Upper lobe of left lung (tissue), 6 donors: Measurements from ENCODE around the gene SPDYC. TPM values are rescaled to one million over a fixed set of nuclear protein-coding genes. Genes with fewer than 3 reads are reported as not detected.

Experiments
- ATAC-seq, 2 donors: fragments of 200-7000 bp; cut with Tn5 transposase; one replicate each; pipeline ENCODE4 v1.9.1; 2022; ENCODE audit warnings: mild to moderate bottlenecking in 2 of 2, moderate library complexity in 2 of 2; ENCODE audit not compliant: low FRiP score in 2 of 2
- DNase-seq, 2 donors: peaks; one replicate each; pipeline ENCODE4 v3.0.0-alpha.2; 2019 to 2020
- H3K27ac ChIP-seq, 4 donors: fragments of 200-600 bp; sonication (generic); one replicate each; pipeline ENCODE4 v1.5.1; 2016 to 2019
- H3K27me3 ChIP-seq, 4 donors: fragments of 200-600 bp; sonication (generic); one replicate each; pipeline ENCODE4 v1.5.1; 2017 to 2019
- H3K36me3 ChIP-seq, 4 donors: fragments of 200-600 bp; sonication (generic); one replicate each; pipeline ENCODE4 v1.5.1; 2016 to 2019
- H3K4me1 ChIP-seq, 4 donors: fragments of 200-600 bp; sonication (generic); one replicate each; pipeline ENCODE4 v1.5.1; 2018 to 2019
- H3K4me3 ChIP-seq, 4 donors: fragments of 200-600 bp; sonication (generic); one replicate each; pipeline ENCODE4 v1.5.1; 2017 to 2019; ENCODE audit warnings: mild to moderate bottlenecking in 2 of 4, moderate library complexity in 1 of 4
- H3K9me3 ChIP-seq, 4 donors: fragments of 200-600 bp; sonication (generic); one replicate each; pipeline ENCODE4 v1.5.1; 2018 to 2019
- EP300 ChIP-seq, 4 donors: sonication (generic); formaldehyde crosslinking; IDR thresholded peaks; one replicate each; pipeline ENCODE4 v1.5.1; 2017; ENCODE audit warnings: antibody characterized with exemption in 4 of 4, control low read depth in 2 of 4
- POLR2A ChIP-seq, 4 donors: fragments of 450-650 bp; IDR thresholded peaks; one replicate each; pipeline ENCODE4 v1.5.1; 2016 to 2017; ENCODE audit warnings: antibody characterized with exemption in 4 of 4, mild to moderate bottlenecking in 2 of 4
- POLR2AphosphoS5 ChIP-seq, 2 donors: sonication (generic); formaldehyde crosslinking; IDR thresholded peaks; one replicate each; pipeline ENCODE4 v1.5.1; 2017; ENCODE audit warnings: antibody characterized with exemption in 2 of 2
- WGBS, 2 donors: methylation state at CpG; one replicate each; pipeline ENCODE4 v1.1.5; 2017 to 2018; 5-methylcytosine and 5-hydroxymethylcytosine counted together
- total RNA-seq, 6 donors: library from RNA; depleted of rRNA in 4 of 6; stranded (reverse); fragments of >200 nt in 4 of 6; gene quantifications; one replicate each; pipeline versions ENCODE4 v1.1.0 to v1.2.1, GENCODE V29; 2016 to 2021
- TF ChIP-seq, protein P1 (sequence below), 6 experiments: fragments of 450-650 bp in 4 of 6; fragments of 200-600 bp in 2 of 6; sonication (generic) in 2 of 6; IDR thresholded peaks; one replicate each; pipeline ENCODE4 v1.5.1; 2016 to 2019; ENCODE audit warnings: antibody characterized with exemption in 6 of 6
- donor health status: DM: no; HTN: no; CAD: no; lungs with moderate emphysema.
- donor health status: DM: no; HTN: yes; CAD: no; lungs with severe emphysema.

The SPDYC gene
- total RNA-seq, 6 donors from 2014 or later = not detected

DNA sequence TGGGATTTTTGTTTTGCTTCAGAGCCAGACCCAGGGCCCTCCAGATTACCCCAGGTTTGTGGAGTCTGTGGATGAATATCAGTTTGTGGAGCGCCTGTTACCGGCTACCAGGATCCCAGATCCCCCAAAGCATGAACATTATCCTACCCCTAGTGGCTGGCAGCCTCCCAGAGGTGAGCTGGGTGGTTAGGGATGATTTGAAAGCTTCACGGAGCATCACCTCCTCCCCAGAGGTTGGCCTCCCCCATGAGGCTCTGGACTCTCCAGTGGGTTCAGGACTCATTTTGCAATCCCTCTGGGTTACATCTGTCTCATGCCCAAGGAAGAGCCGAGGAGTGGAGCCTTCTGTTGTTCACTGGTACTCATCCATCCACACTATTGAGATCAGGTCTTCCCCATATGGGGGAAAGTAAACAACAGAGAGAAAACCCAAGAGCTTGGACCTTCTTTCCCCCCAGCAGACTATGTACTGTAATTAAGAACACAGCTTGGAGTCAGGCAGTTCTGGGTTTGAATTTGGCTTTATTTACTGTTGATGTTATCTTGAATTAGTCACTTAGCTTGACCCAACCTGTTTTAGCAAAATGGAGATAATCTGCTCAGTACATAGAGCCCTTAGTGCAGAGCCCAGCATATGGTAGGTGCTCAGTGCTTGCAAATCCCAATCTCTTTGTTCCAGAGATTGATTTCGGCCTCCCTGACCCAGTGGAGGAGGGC, 45.4 kb upstream of the SPDYC start:
- ATAC-seq (no peak), DNase-seq (no peak)
- TF ChIP-seq EP300 (IDR thresholded peaks at IDR 0.05) (no peak), POLR2AphosphoS5 (IDR thresholded peaks at IDR 0.05) (no peak), POLR2A (IDR thresholded peaks at IDR 0.05) (no peak)
- peaks cover 37 to 72% (median 68%) of the 10 kb centered on the region in 4 donors for H3K36me3 ChIP-seq
- no peak overlapping the region for H3K27ac ChIP-seq
- no peaks in the 10 kb centered on the region for H3K27me3 ChIP-seq
- H3K9me3 ChIP-seq = no peaks in the 10 kb centered on the region
- peaks cover 17 to 28% (median 19%) of the 10 kb centered on the region in 4 donors for H3K4me1 ChIP-seq
- no peak overlapping the region for H3K4me3 ChIP-seq
- WGBS, 2 donors = 90 to 93% methylated on average over 4 to 5 of the region's 5 CpGs

DNA sequence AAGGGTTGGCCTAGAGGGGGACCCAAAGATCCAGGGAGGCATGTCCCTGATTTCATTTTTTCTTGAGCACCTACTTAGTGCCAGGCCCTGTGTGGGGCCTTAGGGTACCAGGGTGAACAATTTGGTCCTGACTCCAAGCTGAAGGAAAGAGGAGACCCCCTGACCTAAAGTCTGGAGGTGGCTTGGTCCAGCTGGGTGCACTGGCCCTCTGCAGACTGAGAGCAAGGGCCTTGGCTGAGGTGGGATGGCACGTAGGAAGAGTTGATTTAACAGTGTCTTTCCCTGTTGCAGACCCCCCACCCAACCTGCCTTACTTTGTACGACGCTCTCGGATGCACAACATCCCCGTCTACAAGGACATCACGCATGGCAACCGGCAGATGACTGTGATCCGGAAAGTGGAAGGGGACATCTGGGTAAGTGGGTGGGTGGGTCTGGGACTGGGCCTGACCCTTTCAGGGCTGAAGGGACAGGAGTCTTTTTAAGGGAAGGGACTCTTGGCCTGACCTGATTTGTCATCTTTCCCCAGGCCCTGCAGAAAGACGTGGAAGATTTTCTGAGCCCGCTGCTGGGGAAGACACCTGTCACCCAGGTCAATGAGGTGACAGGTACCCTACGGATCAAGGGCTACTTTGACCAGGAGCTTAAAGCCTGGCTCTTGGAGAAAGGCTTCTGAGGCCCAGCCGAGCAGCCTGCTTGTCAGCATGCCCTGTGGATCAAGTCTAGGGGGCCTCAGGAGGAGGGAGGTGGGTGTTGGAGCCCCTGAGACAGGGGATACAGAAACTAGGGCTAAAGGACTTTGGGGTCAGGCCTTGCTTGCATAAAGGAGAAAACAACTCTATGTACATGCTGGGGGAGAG, 44.6 kb upstream of the SPDYC start:
- TF ChIP-seq POLR2AphosphoS5 (IDR thresholded peaks at IDR 0.05) = no peak
- TF ChIP-seq EP300 (IDR thresholded peaks at IDR 0.05) = no peak
- TF ChIP-seq, protein P1, sequence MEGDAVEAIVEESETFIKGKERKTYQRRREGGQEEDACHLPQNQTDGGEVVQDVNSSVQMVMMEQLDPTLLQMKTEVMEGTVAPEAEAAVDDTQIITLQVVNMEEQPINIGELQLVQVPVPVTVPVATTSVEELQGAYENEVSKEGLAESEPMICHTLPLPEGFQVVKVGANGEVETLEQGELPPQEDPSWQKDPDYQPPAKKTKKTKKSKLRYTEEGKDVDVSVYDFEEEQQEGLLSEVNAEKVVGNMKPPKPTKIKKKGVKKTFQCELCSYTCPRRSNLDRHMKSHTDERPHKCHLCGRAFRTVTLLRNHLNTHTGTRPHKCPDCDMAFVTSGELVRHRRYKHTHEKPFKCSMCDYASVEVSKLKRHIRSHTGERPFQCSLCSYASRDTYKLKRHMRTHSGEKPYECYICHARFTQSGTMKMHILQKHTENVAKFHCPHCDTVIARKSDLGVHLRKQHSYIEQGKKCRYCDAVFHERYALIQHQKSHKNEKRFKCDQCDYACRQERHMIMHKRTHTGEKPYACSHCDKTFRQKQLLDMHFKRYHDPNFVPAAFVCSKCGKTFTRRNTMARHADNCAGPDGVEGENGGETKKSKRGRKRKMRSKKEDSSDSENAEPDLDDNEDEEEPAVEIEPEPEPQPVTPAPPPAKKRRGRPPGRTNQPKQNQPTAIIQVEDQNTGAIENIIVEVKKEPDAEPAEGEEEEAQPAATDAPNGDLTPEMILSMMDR (IDR thresholded peaks at IDR 0.05) = no peak
- no peak for TF ChIP-seq POLR2A (IDR thresholded peaks at IDR 0.05)
- no peaks in the 10 kb centered on the region for H3K27me3 ChIP-seq
- peaks cover 38 to 72% (median 68%) of the 10 kb centered on the region in 4 donors for H3K36me3 ChIP-seq
- H3K4me1 ChIP-seq = peaks cover 17 to 21% (median 18%) of the 10 kb centered on the region in 4 donors
- no peaks in the 10 kb centered on the region for H3K9me3 ChIP-seq
- no peak overlapping the region for H3K4me3 ChIP-seq
- no peak for ATAC-seq
- WGBS, 2 donors = 89 to 90% methylated on average over 10 to 12 of the region's 12 CpGs
- no peak for DNase-seq
- H3K27ac ChIP-seq = no peak overlapping the region

DNA sequence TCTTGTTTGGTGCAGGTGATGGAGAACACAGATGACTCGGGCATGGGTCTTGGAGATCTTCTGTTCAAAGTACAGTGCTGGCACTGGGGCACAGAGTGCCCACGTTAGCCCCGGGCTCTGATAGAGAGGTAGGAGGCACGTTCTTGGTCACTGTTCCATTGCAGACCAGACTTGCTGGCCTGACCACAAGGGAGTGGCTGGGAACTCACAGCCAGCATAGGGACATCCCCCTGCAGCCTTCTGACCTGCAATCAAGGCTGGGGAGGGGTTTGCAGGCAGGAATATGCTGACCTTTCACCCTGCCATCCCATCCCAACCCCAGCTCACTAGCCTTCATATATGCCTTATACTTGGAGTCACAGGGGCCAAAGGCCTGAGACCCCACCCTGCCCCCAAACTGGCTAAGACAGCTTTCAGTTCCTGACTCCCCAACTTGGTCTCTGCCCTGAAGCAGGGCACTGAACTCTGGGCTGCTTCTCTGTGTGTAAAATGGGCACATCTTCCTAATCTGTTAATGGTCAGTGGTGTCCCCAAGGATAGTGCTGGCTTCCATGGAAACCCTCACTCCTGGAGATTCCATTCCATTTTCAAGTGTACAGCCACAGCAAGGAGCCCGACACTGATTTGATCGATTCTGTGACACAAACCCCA, 43.3 kb upstream of the SPDYC start:
- ATAC-seq (no peak), DNase-seq (no peak)
- no peak overlapping the region for H3K4me3 ChIP-seq
- peaks cover 45 to 78% (median 73%) of the 10 kb centered on the region in 4 donors for H3K36me3 ChIP-seq
- H3K4me1 ChIP-seq = peaks cover 6 to 10% (median 8%) of the 10 kb centered on the region in 4 donors
- TF ChIP-seq, protein P1 (IDR thresholded peaks at IDR 0.05) = no peak
- no peak for TF ChIP-seq POLR2AphosphoS5 (IDR thresholded peaks at IDR 0.05)
- TF ChIP-seq EP300 (IDR thresholded peaks at IDR 0.05) = no peak
- TF ChIP-seq POLR2A (IDR thresholded peaks at IDR 0.05) = no peak
- no peaks in the 10 kb centered on the region for H3K9me3 ChIP-seq
- H3K27me3 ChIP-seq = no peaks in the 10 kb centered on the region
- WGBS, 2 donors = 85 to 92% methylated on average over 2 to 6 of the region's 6 CpGs
- no peak overlapping the region for H3K27ac ChIP-seq

DNA sequence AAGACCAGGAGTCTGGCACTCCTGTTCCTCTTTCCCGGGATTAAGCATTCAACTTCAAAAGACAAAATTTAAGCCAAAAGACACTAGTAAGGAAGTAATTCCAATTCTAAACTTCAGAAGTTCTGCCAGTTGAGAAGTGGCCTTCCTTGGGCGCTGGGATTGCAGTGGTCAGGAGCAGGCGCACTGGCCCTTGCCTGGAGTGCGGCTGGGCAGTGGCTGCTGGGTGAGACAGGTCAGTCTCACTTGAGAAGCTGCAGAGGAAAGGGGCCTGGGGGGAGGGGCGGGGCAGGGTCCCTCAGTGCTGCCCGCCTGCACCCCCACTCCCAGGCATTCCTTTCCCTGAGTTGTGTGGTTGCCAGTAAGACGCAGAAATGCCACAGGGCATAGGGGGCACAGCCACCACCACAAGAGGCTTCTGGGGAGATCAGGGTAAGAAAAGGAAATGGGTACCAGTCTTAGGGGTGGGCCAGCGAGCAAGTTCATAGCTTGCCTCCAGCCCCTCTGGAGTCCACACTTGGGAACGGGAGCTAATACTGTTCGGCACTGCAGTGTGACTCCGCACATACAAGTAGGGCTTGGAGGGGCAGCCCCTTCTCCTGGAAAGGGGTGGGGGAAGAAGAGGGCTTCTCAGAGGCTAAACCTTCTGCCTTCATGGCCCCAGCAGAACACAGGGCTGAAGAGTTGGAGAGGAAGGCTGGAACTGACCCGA, 42.4 kb upstream of the SPDYC start:
- DNase-seq (no peak), ATAC-seq (no peak)
- Histone ChIP-seq H3K27ac (no peak overlapping the region), H3K27me3 (no peaks in the 10 kb centered on the region), H3K36me3 (peaks cover 45 to 87% (median 81%) of the 10 kb centered on the region in 4 donors), H3K4me1 (peaks cover 11 to 15% (median 13%) of the 10 kb centered on the region in 4 donors), H3K9me3 (no peaks in the 10 kb centered on the region), H3K4me3 (no peak overlapping the region)
- TF ChIP-seq POLR2A (IDR thresholded peaks at IDR 0.05) (no peak), POLR2AphosphoS5 (IDR thresholded peaks at IDR 0.05) (no peak), EP300 (IDR thresholded peaks at IDR 0.05) (no peak)
- TF ChIP-seq, protein P1 (IDR thresholded peaks at IDR 0.05) = no peak
- 82 to 86% methylated on average over 9 to 12 of the region's 12 CpGs for WGBS, 2 donors
